Natural killer cell (primary cell): ENCODE results near the gene TCF7L2. TPM values are rescaled to one million over a fixed set of nuclear protein-coding genes. Genes with fewer than 3 reads are reported as not detected.

Experiments used
- ATAC-seq, 3 donors: fragments of 150-1000 bp in 2 of 3; fragments of 200-7000 bp in 1 of 3; cut with Tn5 transposase; 1 replicate in 1 of 3; 2 replicates in 2 of 3; pipeline ENCODE4 v1.10.0; 2021; ENCODE audit warnings: mild to moderate bottlenecking in 2 of 3, moderate library complexity in 2 of 3
- DNase-seq, 2 donors: peaks; one replicate each; pipeline versions ENCODE4 v3.0.0 to v3.0.0-alpha.2; 2013 to 2021; ENCODE audit warnings: mixed read lengths in 1 of 2
- H3K27ac ChIP-seq: one replicate; pipeline ENCODE4 v1.5.1; 2013; ENCODE audit warnings: mild to moderate bottlenecking, low read length
- H3K27me3 ChIP-seq: one replicate; pipeline ENCODE4 v1.6.1; 2013; ENCODE audit warnings: low read length; ENCODE audit not compliant: control insufficient read depth, insufficient read depth
- H3K36me3 ChIP-seq: one replicate; pipeline ENCODE4 v1.6.1; 2013; ENCODE audit warnings: low read length; ENCODE audit not compliant: control insufficient read depth, insufficient read depth
- H3K4me1 ChIP-seq: one replicate; pipeline ENCODE4 v1.6.1; 2013; ENCODE audit warnings: low read length; ENCODE audit not compliant: control insufficient read depth, insufficient read depth
- H3K4me3 ChIP-seq: one replicate; pipeline ENCODE4 v1.5.1; 2013; ENCODE audit warnings: low read length
- H3K9me3 ChIP-seq: one replicate; pipeline ENCODE4 v1.6.1; 2013; ENCODE audit warnings: low read length; ENCODE audit not compliant: control insufficient read depth, insufficient read depth
- H3K27ac Mint-ChIP-seq, 2 donors: one replicate each; pipeline ENCODE4 v1.8.0; 2022; ENCODE audit warnings: mild to moderate bottlenecking in 2 of 2, mixed read lengths in 2 of 2, moderate library complexity in 1 of 2
- H3K27me3 Mint-ChIP-seq, 2 donors: one replicate each; pipeline ENCODE4 v1.8.0; 2022; ENCODE audit warnings: low read depth in 2 of 2, mixed read lengths in 2 of 2
- H3K36me3 Mint-ChIP-seq: one replicate; pipeline ENCODE4 v1.8.0; 2022; ENCODE audit warnings: mixed read lengths
- H3K4me1 Mint-ChIP-seq, 2 donors: one replicate each; pipeline ENCODE4 v1.8.0; 2022; ENCODE audit warnings: mixed read lengths in 2 of 2
- H3K4me3 Mint-ChIP-seq: one replicate; pipeline ENCODE4 v1.8.0; 2022; ENCODE audit warnings: mild to moderate bottlenecking, moderate library complexity, mixed read lengths
- H3K9me3 Mint-ChIP-seq, 2 donors: one replicate each; pipeline ENCODE4 v1.8.0; 2022; ENCODE audit warnings: mixed read lengths in 2 of 2
- CTCF ChIP-seq: fragments of 200-600 bp; IDR thresholded peaks from one replicate; pipeline ENCODE4 v1.8.0; 2022; ENCODE audit warnings: antibody characterized with exemption
- WGBS: methylation state at CpG from one replicate; pipeline ENCODE4 v1.1.7; 2013; ENCODE audit warnings: missing lambda C conversion rate; ENCODE audit not compliant: insufficient coverage; 5-methylcytosine and 5-hydroxymethylcytosine counted together
- intact Hi-C: fragments of 100-400 bp; cut with micrococcal nuclease; formaldehyde crosslinking; loops from one replicate; pipeline ENCODE4 v1.14.2; 2022
- total RNA-seq, 4 donors: library from RNA; stranded (reverse); fragments of 120-200 nt in 1 of 4; gene quantifications; one replicate each; pipeline versions ENCODE4 v1.2.3 to v1.2.4, GENCODE V29; 2013 to 2022

The TCF7L2 gene
- total RNA-seq, 3 donors from 2014 or later (not counting 1 experiment from before 2014, with no cell fraction given): 10.4 to 32.7 (median 15.3) TPM

- Histone ChIP-seq H3K4me1 (no peaks in the 10 kb centered on the region), H3K27me3 (no peaks in the 10 kb centered on the region), H3K9me3 (no peaks in the 10 kb centered on the region), H3K4me3 (no peak overlapping the region), H3K27ac (no peak overlapping the region), H3K36me3 (no peaks in the 10 kb centered on the region)
- no peaks in the 10 kb centered on the region for H3K9me3 Mint-ChIP-seq
- intact Hi-C loops: no loop called here
- ATAC-seq (no peak), DNase-seq (no peak)
- TF ChIP-seq CTCF: no peak
- no peaks in the 10 kb centered on the region for H3K36me3 Mint-ChIP-seq
- WGBS: 90% methylated on average over 4 of the region's 4 CpGs
- no peaks in the 10 kb centered on the region for H3K4me1 Mint-ChIP-seq
- H3K27me3 Mint-ChIP-seq: no peaks in the 10 kb centered on the region
- no peak overlapping the region for H3K4me3 Mint-ChIP-seq
- no peak overlapping the region for H3K27ac Mint-ChIP-seq
Observed at GRCh38 chr10:113078282-113078907, 128.3 kb downstream of the TCF7L2 start.

- Histone ChIP-seq H3K27me3 (no peaks in the 10 kb centered on the region), H3K27ac (no peak overlapping the region), H3K4me3 (no peak overlapping the region), H3K4me1 (no peaks in the 10 kb centered on the region), H3K36me3 (no peaks in the 10 kb centered on the region), H3K9me3 (no peaks in the 10 kb centered on the region)
- DNase-seq: no peak
- Mint-ChIP-seq H3K27ac (no peak overlapping the region), H3K36me3 (no peaks in the 10 kb centered on the region), H3K4me3 (no peak overlapping the region), H3K4me1 (no peaks in the 10 kb centered on the region), H3K9me3 (no peaks in the 10 kb centered on the region), H3K27me3 (no peaks in the 10 kb centered on the region)
- TF ChIP-seq CTCF: no peak
- intact Hi-C loops: no loop called here
- no peak for ATAC-seq
- WGBS: 99% methylated on average over 4 of the region's 8 CpGs
Observed at GRCh38 chr10:113080061-113080924, 130.2 kb downstream of the TCF7L2 start.

GRCh38 chr10:113080925-113081229 is 130.8 kb downstream of the TCF7L2 start:
- Histone ChIP-seq H3K4me1 (no peaks in the 10 kb centered on the region), H3K36me3 (no peaks in the 10 kb centered on the region), H3K4me3 (no peak overlapping the region), H3K9me3 (no peaks in the 10 kb centered on the region), H3K27me3 (no peaks in the 10 kb centered on the region), H3K27ac (no peak overlapping the region)
- ATAC-seq: no peak
- Mint-ChIP-seq H3K36me3 (no peaks in the 10 kb centered on the region), H3K9me3 (no peaks in the 10 kb centered on the region), H3K27me3 (no peaks in the 10 kb centered on the region), H3K27ac (no peak overlapping the region), H3K4me1 (no peaks in the 10 kb centered on the region), H3K4me3 (no peak overlapping the region)
- intact Hi-C loops: no loop called here
- DNase-seq: no peak
- 89% methylated on average over 1 of the region's 2 CpGs for WGBS
- TF ChIP-seq CTCF: no peak
